ENCODE results near the gene LYSMD1. TPM values are rescaled to one million over a fixed set of nuclear protein-coding genes. Genes with fewer than 3 reads are reported as not detected.

The LYSMD1 gene
- total RNA-seq, 1 experiment from 2014 or later = 6.3 TPM

GRCh38 chr1:151142411-151143056 lies 23.2 kb downstream of the LYSMD1 start:
- Histone ChIP-seq H3K27me3 (ENCODE audit: low read length) (no peaks in the 10 kb centered on the region), H3K4me3 (ENCODE audit: low read length) (no peak overlapping the region), H3K9me2 (replicated peaks; ENCODE audit: low read length) (no peaks in the 10 kb centered on the region), H3K9ac (ENCODE audit: low read length) (no peak overlapping the region), H3K36me3 (ENCODE audit: low read depth, low read length) (no peaks in the 10 kb centered on the region), H3K27ac (ENCODE audit: low read length) (no peak overlapping the region), H3K4me2 (ENCODE audit: low read length) (no peak overlapping the region), H3K79me2 (ENCODE audit: low read length) (no peaks in the 10 kb centered on the region), H3F3A (ENCODE audit: low read length, unreplicated experiment) (no peaks in the 10 kb centered on the region), H4K20me1 (ENCODE audit: low read length) (no peaks in the 10 kb centered on the region), H2AFZ (ENCODE audit: low read length) (no peak overlapping the region), H3K9me3 (ENCODE audit: low read length) (no peaks in the 10 kb centered on the region), H3K4me1 (ENCODE audit: insufficient read depth, low read length) (peaks cover 8% of the 10 kb centered on the region; the same call in 1 of the 2 replicates)
- intact Hi-C loops (cut with micrococcal nuclease) = no loop called here
- POLR2A ChIA-PET (ENCODE audit: unreplicated experiment) = no interaction called here
- no TSS peak for BruUV-seq (replicated peaks)
- no peak for DNase-seq
- ATAC-seq = no peak
- TF ChIP-seq, protein P1, sequence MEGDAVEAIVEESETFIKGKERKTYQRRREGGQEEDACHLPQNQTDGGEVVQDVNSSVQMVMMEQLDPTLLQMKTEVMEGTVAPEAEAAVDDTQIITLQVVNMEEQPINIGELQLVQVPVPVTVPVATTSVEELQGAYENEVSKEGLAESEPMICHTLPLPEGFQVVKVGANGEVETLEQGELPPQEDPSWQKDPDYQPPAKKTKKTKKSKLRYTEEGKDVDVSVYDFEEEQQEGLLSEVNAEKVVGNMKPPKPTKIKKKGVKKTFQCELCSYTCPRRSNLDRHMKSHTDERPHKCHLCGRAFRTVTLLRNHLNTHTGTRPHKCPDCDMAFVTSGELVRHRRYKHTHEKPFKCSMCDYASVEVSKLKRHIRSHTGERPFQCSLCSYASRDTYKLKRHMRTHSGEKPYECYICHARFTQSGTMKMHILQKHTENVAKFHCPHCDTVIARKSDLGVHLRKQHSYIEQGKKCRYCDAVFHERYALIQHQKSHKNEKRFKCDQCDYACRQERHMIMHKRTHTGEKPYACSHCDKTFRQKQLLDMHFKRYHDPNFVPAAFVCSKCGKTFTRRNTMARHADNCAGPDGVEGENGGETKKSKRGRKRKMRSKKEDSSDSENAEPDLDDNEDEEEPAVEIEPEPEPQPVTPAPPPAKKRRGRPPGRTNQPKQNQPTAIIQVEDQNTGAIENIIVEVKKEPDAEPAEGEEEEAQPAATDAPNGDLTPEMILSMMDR (conservative IDR thresholded peaks at IDR 0.05; ENCODE audit: low read depth, low read length) = no peak
- TF ChIP-seq EZH2phosphoT487 (IDR thresholded peaks at IDR 0.05; ENCODE audit: borderline replicate concordance, low read length) = no peak
- no peak for TF ChIP-seq EZH2 (IDR thresholded peaks at IDR 0.05; ENCODE audit: low read length, unreplicated experiment)
- CTCF ChIA-PET = no interaction called here

GRCh38 chr1:151137789-151138188 lies 27.9 kb downstream of the LYSMD1 start:
- TF ChIP-seq, protein P1 (conservative IDR thresholded peaks at IDR 0.05; ENCODE audit: low read depth, low read length) = no peak
- TF ChIP-seq EZH2phosphoT487 (IDR thresholded peaks at IDR 0.05; ENCODE audit: borderline replicate concordance, low read length) (no peak), EZH2 (IDR thresholded peaks at IDR 0.05; ENCODE audit: low read length, unreplicated experiment) (no peak)
- Histone ChIP-seq H3K9me3 (ENCODE audit: low read length) (no peaks in the 10 kb centered on the region), H2AFZ (ENCODE audit: low read length) (no peak overlapping the region), H3K4me2 (ENCODE audit: low read length) (no peak overlapping the region), H3K9ac (ENCODE audit: low read length) (no peak overlapping the region), H4K20me1 (ENCODE audit: low read length) (no peaks in the 10 kb centered on the region), H3K27me3 (ENCODE audit: low read length) (no peaks in the 10 kb centered on the region), H3K27ac (ENCODE audit: low read length) (no peak overlapping the region), H3K4me3 (ENCODE audit: low read length) (no peak overlapping the region), H3K9me2 (replicated peaks; ENCODE audit: low read length) (no peaks in the 10 kb centered on the region), H3K4me1 (ENCODE audit: insufficient read depth, low read length) (no peaks in the 10 kb centered on the region), H3K36me3 (ENCODE audit: low read depth, low read length) (no peaks in the 10 kb centered on the region), H3F3A (ENCODE audit: low read length, unreplicated experiment) (no peaks in the 10 kb centered on the region), H3K79me2 (ENCODE audit: low read length) (no peaks in the 10 kb centered on the region)
- intact Hi-C loops (cut with micrococcal nuclease) = no loop called here
- ATAC-seq (no peak), DNase-seq (no peak)
- BruUV-seq (replicated peaks) = no TSS peak
- ChIA-PET CTCF (no interaction called here), POLR2A (ENCODE audit: unreplicated experiment) (no interaction called here)
